Measurements from ENCODE around the gene IGFL2. TPM values are rescaled to one million over a fixed set of nuclear protein-coding genes. Genes with fewer than 3 reads are reported as not detected.

IGFL2 gene
- total RNA-seq, 1 donor from 2014 or later: not detected

DNA sequence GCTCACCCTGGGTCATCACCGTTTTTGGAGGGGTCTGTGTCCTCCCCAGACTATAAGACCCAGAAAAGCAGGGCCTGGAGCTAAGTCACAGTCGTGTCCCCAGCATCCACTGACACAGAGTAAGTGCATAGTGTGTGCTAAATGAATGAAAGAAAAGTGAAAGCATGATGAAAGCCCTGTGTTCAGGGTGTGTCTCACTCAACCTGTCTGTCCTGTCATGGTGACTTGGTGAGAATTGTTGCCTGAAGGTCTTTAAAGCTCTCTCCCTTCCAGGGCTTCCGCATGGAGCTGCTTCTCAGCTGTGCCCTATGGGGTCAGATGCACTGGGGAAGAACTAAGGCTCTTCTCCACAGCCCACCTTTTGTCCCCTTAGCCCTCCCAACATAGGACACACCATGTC lies 61.0 kb downstream of the IGFL2 start:
- no peak for DNase-seq
- Histone ChIP-seq H3K27me3 (ENCODE audit: low read depth) (no peaks in the 10 kb centered on the region), H3K36me3 (no peaks in the 10 kb centered on the region), H3K4me3 (no peak overlapping the region), H3K9me3 (replicated peaks) (no peaks in the 10 kb centered on the region), H3K27ac (replicated peaks) (no peak overlapping the region), H3K4me1 (peaks cover 29% of the 10 kb centered on the region)
- intact Hi-C loops (cut with micrococcal nuclease): no loop called here
- TF ChIP-seq, protein P1, sequence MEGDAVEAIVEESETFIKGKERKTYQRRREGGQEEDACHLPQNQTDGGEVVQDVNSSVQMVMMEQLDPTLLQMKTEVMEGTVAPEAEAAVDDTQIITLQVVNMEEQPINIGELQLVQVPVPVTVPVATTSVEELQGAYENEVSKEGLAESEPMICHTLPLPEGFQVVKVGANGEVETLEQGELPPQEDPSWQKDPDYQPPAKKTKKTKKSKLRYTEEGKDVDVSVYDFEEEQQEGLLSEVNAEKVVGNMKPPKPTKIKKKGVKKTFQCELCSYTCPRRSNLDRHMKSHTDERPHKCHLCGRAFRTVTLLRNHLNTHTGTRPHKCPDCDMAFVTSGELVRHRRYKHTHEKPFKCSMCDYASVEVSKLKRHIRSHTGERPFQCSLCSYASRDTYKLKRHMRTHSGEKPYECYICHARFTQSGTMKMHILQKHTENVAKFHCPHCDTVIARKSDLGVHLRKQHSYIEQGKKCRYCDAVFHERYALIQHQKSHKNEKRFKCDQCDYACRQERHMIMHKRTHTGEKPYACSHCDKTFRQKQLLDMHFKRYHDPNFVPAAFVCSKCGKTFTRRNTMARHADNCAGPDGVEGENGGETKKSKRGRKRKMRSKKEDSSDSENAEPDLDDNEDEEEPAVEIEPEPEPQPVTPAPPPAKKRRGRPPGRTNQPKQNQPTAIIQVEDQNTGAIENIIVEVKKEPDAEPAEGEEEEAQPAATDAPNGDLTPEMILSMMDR (IDR thresholded peaks at IDR 0.05; ENCODE audit: borderline replicate concordance): no peak

DNA sequence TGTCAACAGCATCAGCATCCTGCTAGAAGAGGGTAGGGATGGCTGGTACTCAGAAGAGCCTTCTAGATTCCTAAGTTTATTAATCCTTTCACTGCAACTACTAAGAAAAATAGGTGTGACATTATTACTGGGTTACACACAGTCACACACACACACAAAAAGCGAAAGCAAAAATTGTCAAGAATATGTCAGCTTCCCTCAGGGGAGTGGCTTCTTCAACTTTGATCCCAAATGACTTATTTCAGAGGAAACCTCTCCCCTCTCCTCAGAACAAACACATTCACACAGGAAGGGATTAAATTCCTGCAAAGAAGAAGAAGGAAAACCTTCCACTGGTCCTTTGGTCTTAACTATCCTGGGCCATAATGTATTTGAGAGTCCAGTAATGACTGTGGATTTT lies 61.4 kb downstream of the IGFL2 start:
- TF ChIP-seq, protein P1 (IDR thresholded peaks at IDR 0.05; ENCODE audit: borderline replicate concordance): no peak
- H3K4me3 ChIP-seq: no peak overlapping the region
- intact Hi-C loops (cut with micrococcal nuclease): no loop called here
- peaks cover 29% of the 10 kb centered on the region for H3K4me1 ChIP-seq
- H3K27me3 ChIP-seq (ENCODE audit: low read depth): no peaks in the 10 kb centered on the region
- no peak for DNase-seq
- no peak overlapping the region for H3K27ac ChIP-seq (replicated peaks)
- H3K9me3 ChIP-seq (replicated peaks): no peaks in the 10 kb centered on the region
- no peaks in the 10 kb centered on the region for H3K36me3 ChIP-seq

DNA sequence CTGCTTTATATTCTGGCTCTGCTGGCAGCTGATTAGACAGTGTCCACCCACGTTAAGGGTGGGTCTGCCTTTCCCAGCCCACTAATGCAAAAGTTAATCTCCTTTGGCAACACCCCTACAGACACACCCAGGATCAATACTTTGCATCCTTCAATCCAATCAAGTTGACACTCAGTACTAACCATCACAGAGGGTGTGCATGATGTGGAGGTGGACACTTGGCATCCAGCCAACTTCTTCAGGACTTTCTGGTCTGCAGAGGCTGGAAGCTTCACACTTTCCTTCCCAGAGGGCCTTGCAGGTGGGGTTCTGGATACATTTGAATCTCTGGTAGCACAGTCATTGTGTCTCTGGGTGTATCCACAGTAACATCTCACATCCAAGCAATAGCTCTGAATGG lies 62.6 kb downstream of the IGFL2 start:
- Histone ChIP-seq H3K9me3 (replicated peaks) (no peaks in the 10 kb centered on the region), H3K27ac (replicated peaks) (no peak overlapping the region), H3K27me3 (ENCODE audit: low read depth) (no peaks in the 10 kb centered on the region), H3K4me3 (no peak overlapping the region), H3K4me1 (peaks cover 29% of the 10 kb centered on the region), H3K36me3 (no peaks in the 10 kb centered on the region)
- TF ChIP-seq, protein P1 (IDR thresholded peaks at IDR 0.05; ENCODE audit: borderline replicate concordance): no peak
- DNase-seq: no peak
- intact Hi-C loops (cut with micrococcal nuclease): no loop called here

Other genes with a start within 250 kb of the IGFL2 start
- 16.2 TPM for gene MYPOP, start 245.6 kb upstream of the IGFL2 start, total RNA-seq
- not detected for gene NANOS2, start 233.5 kb upstream of the IGFL2 start, total RNA-seq
- 5.0 TPM for gene NOVA2, start 174.4 kb upstream of the IGFL2 start, total RNA-seq
- gene CCDC61, start 152.8 kb upstream of the IGFL2 start, total RNA-seq: 8.7 TPM
- gene PGLYRP1, start 125.2 kb upstream of the IGFL2 start, total RNA-seq: not detected
- gene IGFL4, start 107.2 kb upstream of the IGFL2 start, total RNA-seq: not detected
- not detected for gene IGFL3, start 23.6 kb upstream of the IGFL2 start, total RNA-seq
- gene IGFL1, start 81.5 kb downstream of the IGFL2 start, total RNA-seq: not detected
- gene HIF3A, start 148.8 kb downstream of the IGFL2 start, total RNA-seq: 87.7 TPM
- 70.8 TPM for gene PPP5C, start 198.8 kb downstream of the IGFL2 start, total RNA-seq